Suppressor macrophage treated with lipopolysaccharide for 4 hours (primary cell): ENCODE data around the gene FOSB.
A peak's percentile ranks its signal among the peaks of the same experiment; 100 is the strongest.

Source experiments
- DNase-seq: peaks from one replicate; pipeline ENCODE4 v3.0.0-alpha.2; 2020

FOSB gene

DNA sequence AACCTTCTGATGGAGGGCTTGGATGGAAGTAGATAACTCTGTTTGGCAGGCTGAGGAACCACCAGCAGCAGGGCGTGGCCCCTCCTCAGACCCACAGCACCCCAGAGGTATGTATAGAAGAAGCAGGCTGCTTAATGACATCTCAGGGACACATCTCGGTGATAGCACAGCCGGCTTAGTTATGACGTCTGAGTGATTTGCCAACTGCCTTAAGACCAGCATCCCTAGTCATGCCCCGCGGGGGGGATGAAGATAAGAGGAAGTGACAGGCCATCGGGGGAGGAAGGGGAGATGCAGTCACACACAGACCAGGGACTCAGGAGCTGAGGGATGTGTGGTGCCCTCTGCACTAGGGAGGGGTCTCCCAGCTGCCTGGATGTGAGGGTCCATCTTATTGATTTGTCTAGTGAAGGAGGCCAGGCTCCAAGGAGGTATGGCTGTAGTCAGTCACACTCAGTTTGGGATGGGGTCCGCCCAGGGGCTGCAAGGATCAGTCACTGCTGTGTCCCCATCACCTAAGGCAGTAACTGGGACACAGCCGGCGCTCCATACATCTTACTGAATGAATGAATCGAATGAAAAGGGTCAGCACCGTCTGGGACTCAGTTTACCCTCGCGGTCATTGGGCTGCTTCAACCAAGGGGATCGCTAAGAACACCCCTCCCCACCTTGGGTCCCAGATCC lies 24.9 kb upstream of the FOSB start:
- DNase-seq = peak; percentile 95

DNA sequence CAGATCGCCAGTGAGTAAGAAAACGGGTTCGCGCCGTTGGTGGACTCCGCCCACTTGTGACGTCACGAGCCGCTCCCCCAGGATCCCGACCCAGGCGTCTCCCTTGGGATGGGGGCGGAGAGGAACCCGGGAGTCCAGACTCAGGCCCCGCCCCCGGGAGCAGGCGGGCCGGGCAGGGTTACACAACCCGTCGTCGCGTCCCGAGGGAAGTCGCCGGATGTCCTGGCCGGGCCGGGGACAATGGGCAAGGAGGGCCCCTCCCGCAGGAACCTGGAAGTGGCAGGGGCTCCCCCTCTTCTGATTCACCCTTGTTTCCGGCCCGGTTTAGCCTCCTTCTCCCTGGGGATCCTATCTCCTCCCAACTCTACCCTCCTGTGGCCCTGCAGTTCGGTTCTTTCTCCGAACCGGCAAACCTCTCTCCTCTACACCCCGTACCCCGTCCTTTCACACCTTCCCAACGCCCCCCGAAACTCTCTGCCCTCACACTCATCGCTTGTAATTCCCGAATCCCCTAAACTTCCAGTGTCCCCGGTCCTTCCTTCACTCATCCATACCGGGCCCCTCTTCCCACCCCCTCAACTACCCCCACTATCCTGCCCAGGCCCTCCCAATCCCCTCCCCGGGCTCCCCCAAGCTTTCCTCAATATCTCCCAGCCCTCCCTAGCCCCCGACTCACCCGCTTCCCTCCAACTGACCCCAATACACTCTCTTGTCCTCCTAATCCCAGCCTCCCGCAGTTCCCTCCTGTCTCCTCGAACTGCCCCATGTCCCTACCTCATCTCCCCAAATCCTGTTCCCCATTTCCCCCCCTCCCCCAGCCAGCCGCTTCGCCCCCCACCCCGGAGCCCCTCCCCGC lies 24.1 kb upstream of the FOSB start:
- peak; percentile 83 for DNase-seq

DNA sequence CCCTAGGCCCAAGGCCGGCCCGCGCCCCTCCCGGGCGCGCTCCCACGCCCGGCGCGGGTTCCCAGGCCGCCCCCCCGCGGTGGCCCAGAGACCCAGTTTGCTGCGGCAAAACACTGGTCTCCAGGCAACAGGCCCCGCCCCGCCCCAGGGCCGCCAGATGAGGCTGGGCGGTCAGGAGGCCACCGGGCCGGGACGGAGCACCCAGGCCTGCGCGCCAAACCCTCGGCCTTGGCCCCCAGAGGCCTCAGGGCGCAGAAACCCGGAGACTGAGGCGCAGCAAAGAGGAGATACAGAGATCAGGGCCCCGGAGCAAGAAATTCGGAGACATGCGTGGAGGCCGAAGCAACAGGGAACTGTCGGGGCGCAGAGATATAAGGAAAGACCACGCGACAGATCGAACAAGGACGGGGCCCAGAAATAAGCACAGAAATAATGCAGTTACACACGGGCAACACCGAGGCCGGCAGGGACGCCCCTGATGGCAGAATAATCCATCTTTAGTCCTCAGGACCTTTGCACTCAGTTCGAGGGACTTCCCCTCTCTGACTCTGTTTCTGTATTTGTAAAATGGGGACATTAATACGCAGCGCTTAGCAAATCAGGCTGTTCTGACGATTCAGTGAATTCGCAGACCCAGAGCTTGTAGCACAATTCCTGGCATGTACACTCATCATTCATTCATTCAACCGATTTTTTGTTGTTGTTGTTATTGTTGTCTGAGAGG lies 23.3 kb upstream of the FOSB start:
- DNase-seq = peak; percentile 85

DNA sequence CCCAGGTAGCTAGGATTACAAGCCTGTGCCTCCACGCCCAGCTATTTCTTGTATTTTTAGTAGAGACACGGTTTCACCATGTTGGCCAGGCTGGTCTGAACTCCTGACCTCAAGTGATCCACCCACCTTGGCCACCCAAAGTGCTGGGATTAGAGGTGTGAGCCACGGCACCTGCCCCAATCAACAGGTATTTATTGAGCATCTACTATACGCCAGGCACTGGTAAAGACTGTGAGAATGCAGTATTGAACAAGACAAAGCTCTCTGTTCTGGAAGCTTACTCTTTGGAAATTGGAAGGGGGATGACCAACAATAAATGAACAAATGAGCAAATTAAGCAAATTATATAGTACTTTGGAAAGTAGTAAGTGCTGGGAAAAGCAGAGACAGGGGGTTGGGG lies 22.7 kb upstream of the FOSB start:
- no peak for DNase-seq

DNA sequence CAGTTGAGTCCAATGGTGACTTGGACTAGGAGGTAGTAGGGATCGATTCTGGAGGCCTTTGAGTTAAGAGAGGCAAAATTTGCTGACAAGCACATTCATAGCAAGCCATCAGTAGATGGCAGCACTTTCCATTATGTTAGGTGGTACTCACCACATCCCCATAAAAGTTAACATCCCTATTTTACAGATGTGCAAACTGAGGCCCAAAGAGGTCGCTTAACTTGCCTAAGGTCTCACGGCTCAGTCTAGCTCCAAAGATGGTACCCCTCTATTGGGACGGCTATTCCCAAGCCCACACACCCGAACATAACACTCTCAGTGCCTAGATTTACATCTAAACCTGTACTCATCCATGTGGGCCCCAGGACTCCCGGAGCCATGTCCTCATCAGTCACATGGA lies 21.5 kb upstream of the FOSB start:
- peak; percentile 52 for DNase-seq

DNA sequence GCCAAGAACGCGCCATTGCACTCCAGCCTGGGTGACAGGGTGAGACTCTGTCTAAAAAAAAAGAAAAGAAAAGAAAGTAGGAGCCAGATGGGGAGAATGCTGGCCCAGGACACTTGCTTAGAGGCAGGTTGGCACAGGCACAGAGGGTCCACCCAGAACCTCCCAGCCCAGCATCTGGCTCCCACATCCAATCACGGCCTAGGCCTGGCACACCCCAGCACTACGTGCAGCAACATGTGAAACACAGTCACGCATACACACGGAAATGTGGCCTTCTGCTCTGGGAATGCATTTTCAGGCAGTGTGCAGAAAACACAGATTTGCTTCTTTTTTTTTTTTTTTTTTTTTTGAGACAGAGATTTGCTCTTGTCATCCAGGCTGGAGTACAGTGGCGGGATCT lies 20.9 kb upstream of the FOSB start:
- no peak for DNase-seq

DNA sequence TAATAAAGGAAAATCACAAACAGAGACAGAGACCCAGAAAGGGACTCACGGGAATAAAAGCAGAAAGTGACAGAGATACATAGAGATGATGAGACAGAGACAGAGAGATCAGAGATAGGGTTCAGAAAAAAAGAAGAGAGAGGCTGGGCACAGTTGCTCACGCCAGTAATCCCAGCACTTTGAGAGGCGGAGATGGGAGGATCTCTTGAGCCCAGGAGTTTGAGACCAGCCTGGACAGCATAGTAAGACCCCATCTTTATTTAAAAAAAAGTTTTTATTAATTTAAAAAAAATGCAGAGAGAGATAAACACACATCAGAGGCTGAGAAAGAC lies 19.4 kb upstream of the FOSB start:
- DNase-seq = no peak

DNA sequence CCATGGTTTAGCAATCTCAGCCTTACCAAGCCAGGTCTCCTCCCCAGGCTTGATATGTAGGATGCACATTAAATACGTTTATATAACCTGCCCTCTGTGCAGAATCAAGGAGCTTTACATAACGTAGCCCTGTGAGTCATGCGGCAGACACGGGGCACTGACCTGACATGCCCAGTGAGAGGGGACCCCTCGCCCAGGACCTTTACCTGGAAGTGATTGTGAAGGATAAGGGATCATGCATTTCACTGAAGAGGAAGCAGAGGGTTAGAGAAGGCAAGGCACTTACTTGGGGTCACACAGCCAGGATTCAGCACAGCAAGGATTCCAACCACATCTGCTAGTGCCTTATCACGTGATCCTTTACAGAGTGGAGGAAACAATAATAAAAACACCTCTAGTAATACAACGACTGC lies 18.9 kb upstream of the FOSB start:
- DNase-seq = no peak

DNA sequence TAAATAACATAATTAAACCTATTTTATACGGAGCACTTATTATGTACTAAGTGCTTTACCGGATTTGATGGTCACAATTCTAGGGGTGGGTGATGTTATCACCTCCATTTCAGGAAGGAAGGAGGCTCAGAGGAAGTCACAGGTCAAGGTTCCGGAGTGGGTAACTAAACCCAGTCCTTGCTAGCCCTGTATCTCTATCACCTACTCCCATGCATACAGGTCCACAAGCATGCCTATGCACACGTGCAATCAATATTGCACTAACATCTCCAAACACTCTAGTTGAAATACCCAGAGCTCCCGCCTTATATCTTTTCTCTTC lies 17.8 kb upstream of the FOSB start:
- DNase-seq = no peak

DNA sequence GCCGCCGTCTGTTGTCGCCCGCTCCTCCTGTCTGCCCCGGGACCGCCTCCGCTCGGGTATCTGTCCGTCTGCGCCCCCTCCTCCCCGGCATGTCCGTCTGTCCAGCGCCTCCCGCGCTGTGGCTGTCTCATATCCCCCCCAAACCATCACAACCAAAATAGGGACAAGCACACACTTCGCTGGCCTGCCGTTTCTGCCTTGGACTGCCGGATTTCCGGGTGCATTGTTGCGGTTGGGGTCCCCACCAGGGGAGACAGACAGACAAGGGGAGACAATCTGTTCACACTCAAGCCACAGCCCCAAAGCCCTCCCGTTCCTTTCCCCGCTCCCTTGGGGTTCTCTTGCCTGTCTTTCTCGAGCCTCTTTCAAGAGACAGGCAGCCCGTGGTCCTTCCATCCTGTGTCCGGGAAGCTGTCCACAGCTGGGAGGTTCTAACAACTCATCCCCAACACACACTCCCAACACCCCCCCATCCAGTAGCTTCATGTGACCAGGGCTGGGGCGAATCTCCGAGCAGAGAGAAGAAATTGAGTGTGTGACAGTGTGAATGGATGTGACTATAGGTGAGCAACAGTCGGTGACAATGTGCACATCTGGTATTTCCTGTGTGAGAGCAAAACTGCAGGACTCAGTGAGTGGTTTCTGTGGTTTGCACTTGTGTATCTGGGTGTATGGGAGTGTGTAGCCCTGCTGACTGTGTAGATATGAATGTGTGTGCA lies 16.5 kb upstream of the FOSB start:
- no peak for DNase-seq

DNA sequence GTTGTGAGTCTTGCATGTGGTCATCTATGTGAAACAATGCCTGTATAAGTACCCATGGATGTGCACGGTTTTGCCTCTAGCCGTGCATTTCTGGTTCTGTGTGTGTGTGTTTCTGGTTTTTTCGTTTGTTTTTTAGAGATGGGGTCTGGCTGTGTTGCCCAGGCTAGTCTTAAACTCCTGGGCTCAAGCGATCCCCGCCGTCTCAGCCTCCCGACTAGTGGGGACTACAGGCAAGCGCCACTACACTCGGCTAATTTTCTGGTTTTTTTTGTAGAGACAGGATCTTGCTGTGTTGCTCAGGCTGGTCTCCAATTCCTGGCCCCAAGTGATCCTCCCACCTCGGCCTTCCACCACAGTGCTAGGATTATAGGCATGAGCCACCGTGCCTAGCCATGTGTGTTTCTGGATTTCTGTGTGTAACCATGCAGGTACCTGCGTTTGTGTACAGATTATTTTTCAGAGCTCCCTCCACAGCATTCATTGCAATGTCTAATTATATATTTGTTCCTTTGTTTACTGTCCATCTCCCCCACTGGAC lies 15.9 kb upstream of the FOSB start:
- DNase-seq = no peak

DNA sequence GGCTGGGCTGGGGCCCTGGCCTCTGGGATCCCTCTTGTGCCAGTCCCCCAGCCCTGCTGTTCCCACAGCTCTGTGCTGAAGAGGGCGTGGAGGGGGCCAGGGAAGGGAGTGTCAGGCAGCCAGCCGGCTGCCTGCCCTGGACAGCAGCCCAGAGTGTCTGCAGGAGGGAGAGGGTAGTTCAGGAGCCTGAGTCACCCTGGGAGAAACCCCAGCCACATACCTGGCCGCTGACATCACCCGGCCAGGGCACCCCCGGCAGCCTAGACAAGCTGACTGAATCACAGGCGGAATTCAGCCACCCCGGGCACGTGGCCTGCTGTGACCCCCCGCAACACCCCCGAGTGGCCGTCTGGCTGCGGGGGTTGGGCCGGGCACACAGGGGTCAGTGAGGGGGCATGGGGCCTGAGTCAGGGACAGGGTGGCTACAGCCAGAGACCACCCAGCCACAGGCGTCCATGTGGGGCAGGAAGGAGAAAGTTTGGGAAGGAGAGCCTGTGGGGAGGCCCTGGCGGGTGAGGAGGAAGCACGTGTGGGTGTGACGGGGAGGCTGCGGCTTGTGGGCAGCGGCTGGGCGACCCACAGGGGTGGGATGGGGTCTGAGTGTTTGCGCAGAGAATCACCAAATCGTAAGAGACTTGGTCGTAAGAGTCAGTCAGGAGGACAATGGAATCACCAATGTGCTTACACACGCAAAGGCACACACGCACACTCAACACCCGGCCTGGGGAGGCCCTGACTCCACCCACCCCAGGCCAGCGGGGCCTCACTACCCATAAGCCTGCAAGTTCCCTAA lies 11.9 kb upstream of the FOSB start:
- DNase-seq = peak; percentile 90

DNA sequence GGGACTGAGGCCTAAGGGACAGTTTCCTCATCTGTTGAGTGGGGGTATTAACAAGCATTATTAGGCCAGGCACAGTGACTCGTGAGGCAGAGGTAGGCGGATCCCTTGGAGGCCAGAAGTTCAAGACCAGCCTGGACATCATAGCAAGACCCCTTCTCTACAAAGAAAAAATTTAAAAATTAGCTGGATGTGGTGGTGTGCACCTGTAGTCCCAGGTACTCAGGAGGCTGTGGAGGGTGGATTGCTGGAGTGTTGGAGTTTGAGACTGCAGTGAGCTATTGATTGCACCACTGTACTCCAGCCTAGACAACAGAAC lies 11.3 kb upstream of the FOSB start:
- DNase-seq = no peak

DNA sequence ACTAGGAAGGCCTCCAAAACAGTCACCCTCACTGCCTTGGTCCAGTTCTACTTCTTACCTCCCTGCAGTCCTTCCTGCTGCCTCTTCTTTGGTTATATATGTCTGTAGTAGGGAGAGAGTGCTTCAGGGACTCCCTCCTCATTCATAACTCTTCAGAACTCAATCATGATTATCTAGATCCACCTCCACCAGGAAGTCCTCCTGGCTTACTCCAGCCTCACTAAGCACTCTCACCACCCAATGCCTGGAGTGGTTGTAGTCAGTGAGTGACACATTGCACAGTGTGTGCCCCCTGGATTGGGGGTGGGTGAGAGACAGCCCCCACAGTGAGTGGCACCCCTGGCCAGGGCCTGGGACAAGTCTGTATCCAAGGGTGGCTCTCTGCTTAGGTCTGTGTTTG lies 10.0 kb upstream of the FOSB start:
- no peak for DNase-seq

DNA sequence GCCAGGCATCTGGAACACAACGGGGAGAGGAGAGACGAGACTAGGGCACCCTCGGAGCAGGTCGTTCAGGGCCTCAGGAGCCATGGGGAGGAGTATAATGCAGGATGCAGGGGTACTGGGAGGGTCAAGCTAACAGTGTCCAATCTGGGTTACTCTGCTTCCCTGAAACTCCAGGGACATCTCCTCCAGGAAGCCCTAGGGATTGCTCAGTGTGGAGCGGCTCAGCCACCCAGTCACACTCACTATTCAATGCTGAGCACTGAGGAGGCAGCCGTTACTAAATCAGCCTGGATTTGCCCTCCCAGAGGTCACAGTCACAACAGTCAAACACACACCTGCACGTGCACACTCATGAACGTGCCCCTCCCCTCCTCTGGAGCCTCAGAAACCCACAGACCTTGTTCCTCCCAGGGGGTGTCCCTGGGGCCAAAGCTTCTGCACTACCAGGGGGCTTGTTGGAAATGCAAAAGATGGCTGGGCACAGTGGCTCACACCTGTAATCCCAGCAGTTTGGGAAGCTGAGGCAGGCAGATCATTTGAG lies 6.9 kb upstream of the FOSB start:
- DNase-seq = no peak

DNA sequence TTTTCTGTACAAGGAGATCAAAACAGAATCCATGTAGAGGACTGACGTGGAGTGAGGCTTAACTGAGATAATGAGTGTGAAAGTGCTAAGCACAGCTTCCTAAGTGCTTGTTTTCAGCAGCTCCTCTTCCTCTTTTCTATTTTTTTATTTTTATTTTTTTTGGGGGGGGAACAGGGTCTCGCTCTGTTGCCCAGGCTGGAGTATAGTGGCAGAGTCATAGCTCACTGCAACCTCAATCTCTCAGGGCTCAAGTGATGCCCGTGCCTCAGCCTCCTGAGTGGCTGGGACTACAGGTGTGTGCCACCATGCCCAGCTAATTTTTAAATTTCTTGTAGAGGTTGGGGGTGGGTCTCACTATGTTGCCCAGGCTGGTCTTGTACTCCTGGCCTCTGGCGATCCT lies 5.6 kb upstream of the FOSB start:
- no peak for DNase-seq

DNA sequence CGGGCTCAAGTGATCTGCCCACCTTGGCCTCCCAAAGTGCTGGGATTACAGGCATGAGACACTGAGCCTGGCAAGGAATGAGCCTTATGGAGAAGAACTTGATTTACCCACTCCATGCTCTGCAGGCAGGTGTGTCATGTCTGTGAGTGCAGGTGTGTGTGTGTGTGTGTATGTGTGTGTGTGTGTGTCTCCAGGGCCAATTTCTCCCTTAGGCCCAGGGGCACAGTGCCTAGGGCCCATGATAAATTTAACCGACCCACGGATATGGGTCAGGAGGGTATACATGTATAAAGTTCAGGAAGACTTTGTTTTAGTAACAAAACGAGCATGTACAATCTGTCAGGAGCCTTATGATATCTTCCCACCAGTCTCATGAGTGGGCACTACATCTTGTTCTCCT lies 4.6 kb upstream of the FOSB start:
- no peak for DNase-seq

DNA sequence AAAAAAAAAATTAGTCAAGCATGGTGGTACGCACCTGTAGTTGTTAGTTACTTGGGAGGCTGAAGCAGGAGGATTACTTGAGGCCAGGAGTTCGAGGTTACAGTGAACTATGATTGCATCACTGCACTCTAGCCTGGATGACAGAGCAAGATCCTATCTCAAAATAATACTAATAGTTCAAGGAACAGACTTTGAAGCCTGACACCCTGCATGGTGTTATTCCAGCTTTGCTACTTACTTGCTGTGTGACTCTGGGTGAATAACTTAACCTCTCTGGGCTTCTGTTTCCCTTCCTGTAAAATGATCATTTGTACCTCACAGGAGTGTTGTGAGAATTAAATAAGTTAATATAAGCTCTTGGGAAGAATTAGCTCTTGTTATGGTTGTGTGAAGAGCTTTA lies 3.5 kb upstream of the FOSB start:
- no peak for DNase-seq

DNA sequence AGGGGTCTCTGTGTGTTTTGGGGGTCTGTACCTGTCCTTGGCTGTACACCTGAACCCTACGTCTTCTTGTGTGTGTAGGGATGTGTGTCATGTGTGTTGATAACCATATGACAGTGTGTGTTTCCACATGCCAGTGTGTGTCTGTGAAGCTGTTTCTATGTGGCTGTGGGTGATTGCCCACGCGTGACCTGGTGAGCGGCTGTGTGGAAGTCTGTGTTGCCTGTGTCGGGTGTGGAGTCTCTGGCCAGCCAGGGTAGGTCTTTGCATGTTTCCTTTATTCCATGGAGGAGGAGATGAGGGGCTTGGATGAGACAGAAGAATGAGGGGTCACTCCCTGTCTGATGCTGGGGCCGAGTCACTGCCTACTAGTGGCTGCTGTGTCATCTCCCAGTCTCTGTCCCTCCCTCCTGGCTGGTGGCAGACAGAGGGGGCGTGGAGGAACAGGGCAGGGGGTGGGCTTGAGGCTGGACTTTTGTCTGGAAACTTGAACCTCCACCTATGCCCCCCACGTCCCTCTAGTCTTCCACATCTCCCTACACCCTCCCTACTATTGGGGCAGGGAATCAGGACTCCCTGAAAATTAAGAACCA lies 2.8 kb upstream of the FOSB start:
- DNase-seq = no peak

DNA sequence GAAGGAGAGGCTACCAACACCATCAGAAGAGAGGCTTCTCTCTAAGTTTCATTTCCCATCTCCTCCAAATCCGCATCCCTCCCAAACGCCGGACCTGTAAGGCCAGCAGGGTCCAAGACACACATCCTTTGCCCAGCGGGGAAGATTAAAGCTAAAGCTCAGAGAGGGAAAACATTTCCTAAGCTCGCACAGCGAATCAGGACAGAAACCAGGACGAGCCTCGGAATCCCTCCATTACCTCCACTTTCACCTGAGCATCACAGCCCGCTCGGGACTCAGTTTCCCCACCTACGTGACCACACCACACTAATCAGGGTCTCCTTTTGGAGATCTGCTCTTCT lies 711 bp upstream of the FOSB start:
- DNase-seq = no peak

DNA sequence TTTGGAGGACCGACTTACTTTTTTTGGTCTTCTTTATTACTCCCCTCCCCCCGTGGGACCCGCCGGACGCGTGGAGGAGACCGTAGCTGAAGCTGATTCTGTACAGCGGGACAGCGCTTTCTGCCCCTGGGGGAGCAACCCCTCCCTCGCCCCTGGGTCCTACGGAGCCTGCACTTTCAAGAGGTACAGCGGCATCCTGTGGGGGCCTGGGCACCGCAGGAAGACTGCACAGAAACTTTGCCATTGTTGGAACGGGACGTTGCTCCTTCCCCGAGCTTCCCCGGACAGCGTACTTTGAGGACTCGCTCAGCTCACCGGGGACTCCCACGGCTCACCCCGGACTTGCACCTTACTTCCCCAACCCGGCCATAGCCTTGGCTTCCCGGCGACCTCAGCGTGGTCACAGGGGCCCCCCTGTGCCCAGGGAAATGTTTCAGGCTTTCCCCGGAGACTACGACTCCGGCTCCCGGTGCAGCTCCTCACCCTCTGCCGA lies 409 bp downstream of the FOSB start:
- DNase-seq = no peak

DNA sequence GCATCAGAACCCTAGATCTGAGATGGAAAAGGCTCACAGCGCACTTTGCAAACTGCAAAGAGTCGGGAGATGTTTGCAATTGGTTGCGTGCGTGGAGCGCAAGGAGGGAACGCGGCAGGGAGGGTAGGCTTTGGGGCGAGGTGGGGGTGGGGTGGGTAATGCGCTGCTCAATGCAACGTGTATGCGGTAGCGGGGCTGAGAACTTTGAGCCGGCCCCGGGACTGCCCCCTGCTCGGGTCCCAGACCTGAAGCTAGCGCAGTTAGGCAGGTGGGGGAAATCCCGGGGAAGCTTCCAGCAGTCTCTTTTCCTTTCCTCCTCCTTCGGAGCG lies 971 bp downstream of the FOSB start:
- no peak for DNase-seq
